ENCODE measurements around the gene MAD1L1.

Gene MAD1L1

GRCh38 chr7:1961701-1962276 is 271.0 kb downstream of the MAD1L1 start:
- DNase-seq: peak in 3 of 4 experiments; percentile 25 to 33 (median 30)

GRCh38 chr7:1959305-1959704 is 273.4 kb downstream of the MAD1L1 start:
- DNase-seq: no peak

GRCh38 chr7:1957471-1958225 is 275.1 kb downstream of the MAD1L1 start:
- no peak for DNase-seq

GRCh38 chr7:1956611-1957470 is 275.9 kb downstream of the MAD1L1 start:
- no peak for DNase-seq

- DNase-seq: no peak
These were observed 276.6 kb downstream of the MAD1L1 start for GRCh38 chr7:1956141-1956540.

GRCh38 chr7:1954366-1955004 is 278.3 kb downstream of the MAD1L1 start:
- no peak for DNase-seq

GRCh38 chr7:1953199-1954190 is 279.2 kb downstream of the MAD1L1 start:
- DNase-seq: no peak

- DNase-seq: no peak
These were observed 280.0 kb downstream of the MAD1L1 start for GRCh38 chr7:1952781-1953180.

- no peak for DNase-seq
These were observed 280.5 kb downstream of the MAD1L1 start for GRCh38 chr7:1952169-1952760.

GRCh38 chr7:1951600-1951999 is 281.1 kb downstream of the MAD1L1 start:
- no peak for DNase-seq

GRCh38 chr7:1951159-1951536 is 281.6 kb downstream of the MAD1L1 start:
- peak in 2 of 4 experiments; percentile 11 to 23 for DNase-seq

GRCh38 chr7:1950452-1951158 is 282.1 kb downstream of the MAD1L1 start:
- DNase-seq: no peak

GRCh38 chr7:1950066-1950451 is 282.7 kb downstream of the MAD1L1 start:
- DNase-seq: no peak

- DNase-seq: no peak
These were observed 283.1 kb downstream of the MAD1L1 start for GRCh38 chr7:1949681-1950055.

GRCh38 chr7:1948887-1949680 is 283.7 kb downstream of the MAD1L1 start:
- DNase-seq: no peak

GRCh38 chr7:1948301-1948796 is 284.4 kb downstream of the MAD1L1 start:
- no peak for DNase-seq

GRCh38 chr7:1947586-1948217 is 285.0 kb downstream of the MAD1L1 start:
- DNase-seq: no peak

GRCh38 chr7:1946773-1947450 is 285.8 kb downstream of the MAD1L1 start:
- DNase-seq: no peak
